Measurements from ENCODE around the gene ENGASE.

ENGASE gene

DNA sequence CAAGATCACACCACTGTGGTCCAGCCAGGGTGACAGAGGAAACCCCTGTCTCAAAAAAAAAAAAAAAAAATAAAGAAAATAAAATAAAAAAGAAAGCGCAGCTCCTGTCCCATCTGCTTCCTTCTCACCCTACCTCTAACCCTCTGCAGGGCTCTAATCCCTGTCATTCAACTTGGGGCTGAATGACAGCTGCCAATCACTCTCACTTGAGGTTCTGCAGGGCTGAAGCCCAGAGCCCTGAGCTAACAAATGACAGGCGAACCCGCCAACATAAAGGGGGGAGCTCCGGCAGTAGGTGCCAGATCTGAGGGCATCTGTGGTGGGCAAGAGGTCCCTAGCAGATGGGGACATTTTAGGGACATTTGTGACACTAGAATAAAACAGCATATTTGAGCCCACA is 44.3 kb downstream of the ENGASE start:
- Histone ChIP-seq H3K36me3 (ENCODE audit: low read length) (no peaks in the 10 kb centered on the region), H3K79me2 (ENCODE audit: insufficient read depth, low read length) (no peaks in the 10 kb centered on the region), H3K4me2 (ENCODE audit: low read depth, low read length, poor library complexity, severe bottlenecking) (no peak overlapping the region), H3K4me3 (ENCODE audit: insufficient read depth, low read length, poor library complexity, severe bottlenecking) (no peak overlapping the region), H4K20me1 (ENCODE audit: low read depth, low read length) (no peaks in the 10 kb centered on the region; the same call in 1 of the 2 replicates), H3K9me3 (ENCODE audit: insufficient read depth, low read length) (no peaks in the 10 kb centered on the region), H3K27ac (ENCODE audit: low read depth, low read length) (no peak overlapping the region), H3K9ac (ENCODE audit: low read length) (no peak overlapping the region), H3K9me2 (replicated peaks; ENCODE audit: insufficient read depth, low read length) (no peaks in the 10 kb centered on the region), H2AFZ (ENCODE audit: low read depth, low read length, severe bottlenecking) (no peak overlapping the region), H3K27me3 (ENCODE audit: low read length) (no peaks in the 10 kb centered on the region), H3F3A (ENCODE audit: insufficient read depth) (no peaks in the 10 kb centered on the region)
- TF ChIP-seq, protein P1, sequence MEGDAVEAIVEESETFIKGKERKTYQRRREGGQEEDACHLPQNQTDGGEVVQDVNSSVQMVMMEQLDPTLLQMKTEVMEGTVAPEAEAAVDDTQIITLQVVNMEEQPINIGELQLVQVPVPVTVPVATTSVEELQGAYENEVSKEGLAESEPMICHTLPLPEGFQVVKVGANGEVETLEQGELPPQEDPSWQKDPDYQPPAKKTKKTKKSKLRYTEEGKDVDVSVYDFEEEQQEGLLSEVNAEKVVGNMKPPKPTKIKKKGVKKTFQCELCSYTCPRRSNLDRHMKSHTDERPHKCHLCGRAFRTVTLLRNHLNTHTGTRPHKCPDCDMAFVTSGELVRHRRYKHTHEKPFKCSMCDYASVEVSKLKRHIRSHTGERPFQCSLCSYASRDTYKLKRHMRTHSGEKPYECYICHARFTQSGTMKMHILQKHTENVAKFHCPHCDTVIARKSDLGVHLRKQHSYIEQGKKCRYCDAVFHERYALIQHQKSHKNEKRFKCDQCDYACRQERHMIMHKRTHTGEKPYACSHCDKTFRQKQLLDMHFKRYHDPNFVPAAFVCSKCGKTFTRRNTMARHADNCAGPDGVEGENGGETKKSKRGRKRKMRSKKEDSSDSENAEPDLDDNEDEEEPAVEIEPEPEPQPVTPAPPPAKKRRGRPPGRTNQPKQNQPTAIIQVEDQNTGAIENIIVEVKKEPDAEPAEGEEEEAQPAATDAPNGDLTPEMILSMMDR (IDR thresholded peaks at IDR 0.05; ENCODE audit: insufficient read depth, low read length, poor library complexity, severe bottlenecking): no peak
- TF ChIP-seq EZH2phosphoT487 (conservative IDR thresholded peaks at IDR 0.05; ENCODE audit: low read length): no peak

DNA sequence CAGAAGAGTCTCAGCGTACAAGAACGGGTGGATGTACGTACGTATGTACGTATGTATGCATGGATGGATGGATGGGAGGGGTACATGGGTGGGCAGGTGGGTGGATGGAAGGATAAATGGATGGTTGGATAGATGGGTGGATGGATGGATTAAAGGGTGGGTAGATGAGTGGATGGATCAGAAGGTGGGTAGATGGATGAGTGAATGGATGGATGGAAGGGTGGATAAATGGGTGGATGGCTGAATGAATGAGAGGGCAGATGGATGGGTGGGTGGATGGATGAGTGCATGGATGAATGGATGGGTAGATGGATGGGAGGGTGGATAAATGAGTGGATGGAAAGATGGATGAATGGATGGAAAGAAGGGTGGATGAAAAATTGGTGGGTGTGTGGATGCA is 45.6 kb downstream of the ENGASE start:
- H3K27ac ChIP-seq (ENCODE audit: low read depth, low read length): no peak overlapping the region
- no peaks in the 10 kb centered on the region for H3K27me3 ChIP-seq (ENCODE audit: low read length)
- no peak overlapping the region for H3K4me2 ChIP-seq (ENCODE audit: low read depth, low read length, poor library complexity, severe bottlenecking)
- H3K4me3 ChIP-seq (ENCODE audit: insufficient read depth, low read length, poor library complexity, severe bottlenecking): no peak overlapping the region
- TF ChIP-seq, protein P1 (IDR thresholded peaks at IDR 0.05; ENCODE audit: insufficient read depth, low read length, poor library complexity, severe bottlenecking): no peak
- no peak for TF ChIP-seq EZH2phosphoT487 (conservative IDR thresholded peaks at IDR 0.05; ENCODE audit: low read length)
- H4K20me1 ChIP-seq (ENCODE audit: low read depth, low read length): no peaks in the 10 kb centered on the region; the same call in 1 of the 2 replicates
- no peaks in the 10 kb centered on the region for H3K9me2 ChIP-seq (replicated peaks; ENCODE audit: insufficient read depth, low read length)
- H3K79me2 ChIP-seq (ENCODE audit: insufficient read depth, low read length): no peaks in the 10 kb centered on the region
- H3K9ac ChIP-seq (ENCODE audit: low read length): no peak overlapping the region
- H2AFZ ChIP-seq (ENCODE audit: low read depth, low read length, severe bottlenecking): no peak overlapping the region
- no peaks in the 10 kb centered on the region for H3K9me3 ChIP-seq (ENCODE audit: insufficient read depth, low read length)
- H3F3A ChIP-seq (ENCODE audit: insufficient read depth): no peaks in the 10 kb centered on the region
- H3K36me3 ChIP-seq (ENCODE audit: low read length): no peaks in the 10 kb centered on the region

DNA sequence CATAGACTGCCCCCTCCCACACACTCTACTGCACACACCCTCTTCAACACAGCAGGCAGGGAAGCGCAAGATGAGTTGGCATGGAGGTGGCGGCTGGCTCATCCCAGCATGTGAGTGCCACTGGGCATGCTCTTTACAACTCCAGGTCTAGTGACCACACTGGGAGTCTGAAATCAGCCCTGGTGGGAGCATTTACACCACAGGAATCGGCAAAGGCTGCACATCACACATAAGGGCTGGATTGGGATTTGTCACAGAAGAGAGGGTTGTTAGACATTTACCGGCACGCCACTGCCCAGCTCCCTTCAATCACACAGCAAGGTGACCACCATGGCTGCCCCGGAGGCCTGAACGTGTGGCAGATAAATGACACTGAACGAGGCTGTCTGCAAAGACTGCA is 49.4 kb downstream of the ENGASE start:
- H3K36me3 ChIP-seq (ENCODE audit: low read length): no peaks in the 10 kb centered on the region
- H3K9me2 ChIP-seq (replicated peaks; ENCODE audit: insufficient read depth, low read length): no peaks in the 10 kb centered on the region
- H3F3A ChIP-seq (ENCODE audit: insufficient read depth): no peaks in the 10 kb centered on the region
- H3K9me3 ChIP-seq (ENCODE audit: insufficient read depth, low read length): no peaks in the 10 kb centered on the region
- no peaks in the 10 kb centered on the region for H3K79me2 ChIP-seq (ENCODE audit: insufficient read depth, low read length)
- no peaks in the 10 kb centered on the region for H3K27me3 ChIP-seq (ENCODE audit: low read length)
- H3K4me2 ChIP-seq (ENCODE audit: low read depth, low read length, poor library complexity, severe bottlenecking): no peak overlapping the region
- no peak overlapping the region for H3K4me3 ChIP-seq (ENCODE audit: insufficient read depth, low read length, poor library complexity, severe bottlenecking)
- no peak overlapping the region for H3K9ac ChIP-seq (ENCODE audit: low read length)
- no peak overlapping the region for H2AFZ ChIP-seq (ENCODE audit: low read depth, low read length, severe bottlenecking)
- TF ChIP-seq, protein P1 (IDR thresholded peaks at IDR 0.05; ENCODE audit: insufficient read depth, low read length, poor library complexity, severe bottlenecking): no peak
- TF ChIP-seq EZH2phosphoT487 (conservative IDR thresholded peaks at IDR 0.05; ENCODE audit: low read length): no peak
- H3K27ac ChIP-seq (ENCODE audit: low read depth, low read length): no peak overlapping the region
- H4K20me1 ChIP-seq (ENCODE audit: low read depth, low read length): no peaks in the 10 kb centered on the region; the same call in 1 of the 2 replicates

Data from SU-DHL-6 (cell line).